Loucy (cell line): ENCODE measurements around the gene VPS45.

Experiments used
- CTCF ChIP-seq: fragments of 200-600 bp; sonication (generic); conservative IDR thresholded peaks from 2 replicates; pipeline ENCODE4 v1.5.1; 2014; ENCODE audit warnings: mild to moderate bottlenecking, antibody characterized with exemption, low read length
- EZH2phosphoT487 ChIP-seq: fragments of 200-600 bp; IDR thresholded peaks from 2 replicates; pipeline ENCODE4 v1.6.1; 2018; ENCODE audit warnings: antibody characterized with exemption, mild to moderate bottlenecking, moderate library complexity, borderline replicate concordance

GRCh38 chr1:150076066-150076465 lies 8.5 kb downstream of the VPS45 start:
- no peak for TF ChIP-seq CTCF
- no peak for TF ChIP-seq EZH2phosphoT487
